GM21515 (cell line): ENCODE data around the gene APBB2.
"Not testable (repeated sequence)": the region's sequence is repeated elsewhere in the genome, so short reads cannot be mapped to it uniquely, and the experiment has no call there.

Source experiments
- ATAC-seq: cut with Tn5 transposase; IDR thresholded peaks from one replicate; pipeline ENCODE4 v1.9.1; 2021; ENCODE audit not compliant: unreplicated experiment

The APBB2 gene

DNA sequence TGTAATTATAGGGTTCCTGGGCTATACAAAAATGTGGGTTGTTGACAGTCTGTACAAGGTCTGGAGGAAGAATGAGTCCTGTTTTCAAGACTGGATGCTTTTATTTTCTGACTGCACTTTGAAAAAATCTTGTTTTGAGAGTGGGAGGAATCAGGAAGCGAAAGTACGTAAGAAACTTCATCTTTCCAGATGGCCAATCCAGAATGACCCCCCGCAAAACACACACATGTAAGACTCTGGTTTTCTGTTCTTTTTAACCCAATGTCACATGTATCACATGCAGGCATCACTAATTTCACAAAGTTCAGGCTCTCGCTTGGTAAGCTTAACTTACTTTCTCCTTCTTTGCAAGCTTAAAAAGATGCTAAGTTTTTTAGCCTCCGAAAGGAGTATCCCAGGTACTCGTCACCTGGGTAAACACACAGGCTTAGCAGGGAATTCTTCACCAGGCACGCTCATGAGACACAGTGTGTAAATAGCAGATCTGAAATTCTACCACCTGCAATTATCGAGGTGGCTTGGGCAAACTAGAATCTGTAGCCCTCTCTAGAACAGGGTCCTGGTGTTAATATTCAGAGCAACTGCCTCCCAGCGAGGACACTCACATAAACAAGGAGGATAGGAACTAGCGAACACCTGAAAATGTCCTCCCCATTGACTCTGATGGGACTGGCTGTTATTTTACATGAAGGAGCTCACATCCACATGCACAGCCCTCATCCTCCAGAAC, 373.9 kb downstream of the APBB2 start:
- no peak for ATAC-seq

DNA sequence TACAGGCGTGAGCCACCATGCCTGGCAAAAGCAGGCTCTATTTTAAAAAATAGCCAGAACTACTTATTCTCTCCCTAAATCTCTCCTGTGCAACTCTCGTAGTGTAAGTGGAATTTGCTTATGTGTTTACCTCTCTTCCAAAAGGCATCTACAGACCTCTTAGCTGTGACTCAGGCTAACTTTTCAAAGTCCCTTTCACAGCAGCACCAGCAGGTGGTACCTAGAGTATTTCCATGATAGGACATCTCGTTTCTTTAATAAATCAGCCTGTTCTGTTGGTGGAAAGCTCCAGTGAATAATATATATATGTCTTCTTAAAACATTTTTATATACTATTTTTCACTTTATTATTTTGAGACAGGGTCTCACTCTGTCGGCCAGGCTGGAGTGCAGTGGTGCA, 375.6 kb downstream of the APBB2 start:
- no peak for ATAC-seq

DNA sequence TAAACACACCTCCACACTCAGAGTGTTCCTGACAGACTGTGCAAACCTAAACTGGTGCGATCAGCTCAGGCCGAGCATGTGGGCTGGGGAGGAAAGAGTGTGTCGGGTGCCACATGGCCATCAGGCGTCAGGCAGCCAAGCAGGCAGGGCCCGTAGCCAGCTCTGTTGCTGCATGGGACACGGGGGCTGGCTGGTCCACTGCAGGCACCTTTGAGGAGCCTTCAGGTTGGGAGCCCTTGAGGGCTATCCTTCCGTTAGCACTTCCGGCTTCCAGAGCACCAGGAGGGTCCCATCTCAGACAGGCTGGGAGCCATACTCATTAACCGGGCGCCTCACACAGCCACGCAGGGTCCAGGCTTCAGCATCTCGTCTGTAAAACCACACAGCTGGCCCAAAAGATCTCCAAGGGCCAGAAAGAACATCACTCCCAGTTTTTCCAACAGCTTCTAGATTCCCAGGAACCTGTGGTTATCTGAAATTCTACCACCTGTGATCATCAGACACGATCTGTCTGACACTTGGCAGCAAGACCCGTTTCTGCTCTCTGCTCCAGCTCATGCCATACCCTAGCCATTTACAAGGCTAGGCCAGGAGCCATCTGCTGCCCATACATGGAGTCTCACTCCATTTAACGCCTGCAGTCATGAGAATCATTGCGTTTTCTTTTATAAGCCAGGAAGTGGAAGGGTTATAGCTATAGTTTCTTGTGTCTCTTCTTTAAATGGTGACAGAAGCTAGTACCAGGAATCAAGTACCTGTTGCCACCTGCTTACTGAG, 377.1 kb downstream of the APBB2 start:
- no peak for ATAC-seq

DNA sequence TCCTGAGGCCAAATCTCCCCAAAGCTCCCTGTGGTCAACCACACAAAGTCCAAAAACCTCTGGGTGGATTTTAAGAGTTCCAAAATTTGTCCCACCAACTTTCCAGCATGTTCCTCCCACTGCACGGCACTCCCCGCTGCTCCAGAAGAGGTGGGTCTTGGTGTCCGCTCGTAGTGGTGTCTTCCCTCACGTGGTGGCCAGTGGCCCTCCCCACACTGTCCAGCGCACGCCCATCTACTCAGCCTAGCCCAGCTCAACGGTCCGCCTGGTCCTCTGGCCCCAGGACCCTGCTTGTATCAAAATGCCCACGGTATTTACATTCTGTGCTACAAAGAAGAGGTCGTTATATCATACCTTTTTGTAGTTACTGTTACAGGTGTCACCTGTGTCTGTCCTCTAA, 381.1 kb downstream of the APBB2 start:
- ATAC-seq: no peak

DNA sequence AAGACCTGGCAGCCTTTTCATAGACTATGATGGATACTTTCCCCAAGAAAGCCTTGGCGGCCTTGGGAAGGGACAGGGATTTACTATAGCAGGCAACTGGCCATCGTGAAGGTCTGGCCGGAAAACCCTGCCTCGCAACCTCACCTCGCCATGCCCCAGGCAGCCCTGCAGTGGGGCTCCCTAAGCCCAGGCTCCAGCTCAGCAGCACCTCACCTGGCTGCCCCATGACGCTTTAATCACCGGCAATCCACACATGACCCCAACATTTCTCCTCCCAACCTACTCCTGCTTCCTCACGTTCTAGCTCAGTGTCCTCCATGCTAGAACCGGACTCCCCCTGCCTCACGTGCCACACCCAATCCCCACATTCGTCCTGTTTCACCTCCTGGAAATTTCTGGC, 382.2 kb downstream of the APBB2 start:
- ATAC-seq: no peak

DNA sequence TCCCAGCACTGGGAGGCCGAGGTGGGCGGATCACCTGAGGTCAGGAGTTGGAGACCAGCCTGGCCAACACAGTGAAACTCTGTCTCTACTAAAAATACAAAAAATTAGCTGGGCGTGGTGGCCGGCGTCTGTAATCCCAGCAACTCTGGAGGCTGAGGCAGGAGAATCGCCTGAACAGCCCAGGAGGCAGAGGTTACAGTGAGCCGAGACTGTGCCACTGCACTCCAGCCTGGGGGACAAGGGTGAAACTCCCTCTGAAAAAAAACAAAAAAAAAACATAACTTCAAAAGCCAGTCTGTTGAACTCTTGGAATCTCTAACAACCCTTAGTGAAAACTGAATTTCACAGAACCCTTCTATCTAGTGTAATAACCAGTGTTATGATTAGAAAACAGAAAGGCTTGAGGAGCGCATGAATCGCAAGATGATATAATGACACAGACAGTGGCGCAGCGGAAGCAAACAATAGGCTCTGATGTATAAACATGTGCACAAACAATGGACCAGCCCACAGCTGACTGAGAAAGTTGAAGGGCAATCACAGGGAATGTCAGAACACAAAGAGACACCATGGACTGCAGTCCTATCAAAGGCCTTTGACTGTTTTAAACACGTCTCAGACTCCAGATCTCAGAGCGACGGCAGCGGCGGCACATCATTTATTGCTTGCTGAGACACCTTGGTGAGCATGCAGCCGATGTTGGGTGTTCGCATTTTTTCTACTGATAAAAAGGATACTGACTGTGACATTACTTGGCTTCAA, 383.0 kb downstream of the APBB2 start:
- ATAC-seq: no peak

DNA sequence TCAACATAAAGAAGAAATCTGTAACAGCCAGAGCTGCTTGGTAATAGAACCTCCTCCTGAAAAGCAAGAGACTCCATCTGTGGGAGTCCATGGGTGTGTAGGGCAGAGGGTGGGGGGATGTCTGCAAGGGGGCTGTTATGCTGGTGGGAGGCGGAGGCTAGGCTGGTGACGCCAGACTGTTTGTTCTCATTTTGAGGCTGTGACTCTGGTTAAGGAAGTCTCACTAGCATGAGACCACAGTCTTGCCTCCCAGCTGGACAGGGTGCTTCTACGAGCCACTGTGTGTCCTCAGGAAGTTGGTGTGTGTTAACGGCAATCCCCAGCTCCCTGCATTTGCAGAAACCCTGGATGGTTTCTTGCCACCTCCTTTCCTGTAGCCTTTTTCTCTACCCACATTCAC, 384.8 kb downstream of the APBB2 start:
- no peak for ATAC-seq

DNA sequence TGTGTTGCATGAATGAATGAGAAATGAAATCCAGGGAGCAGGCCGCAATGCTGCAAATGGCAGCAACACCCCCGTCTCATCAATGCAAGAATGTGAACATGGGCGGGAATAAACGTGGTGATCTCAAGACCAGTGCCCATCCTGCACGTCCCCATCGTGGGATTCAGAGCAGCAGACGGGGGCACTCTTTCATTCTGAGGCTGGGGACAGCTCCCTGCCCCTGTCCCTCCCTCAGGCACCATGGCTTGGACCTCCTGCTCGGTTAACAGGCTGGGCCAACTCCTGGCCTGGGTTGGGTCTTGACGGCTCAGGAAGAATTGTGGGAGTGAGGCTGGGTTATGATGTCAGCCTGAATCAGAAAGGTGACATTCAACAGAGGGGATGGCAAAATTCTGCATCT, 385.7 kb downstream of the APBB2 start:
- ATAC-seq: no peak

DNA sequence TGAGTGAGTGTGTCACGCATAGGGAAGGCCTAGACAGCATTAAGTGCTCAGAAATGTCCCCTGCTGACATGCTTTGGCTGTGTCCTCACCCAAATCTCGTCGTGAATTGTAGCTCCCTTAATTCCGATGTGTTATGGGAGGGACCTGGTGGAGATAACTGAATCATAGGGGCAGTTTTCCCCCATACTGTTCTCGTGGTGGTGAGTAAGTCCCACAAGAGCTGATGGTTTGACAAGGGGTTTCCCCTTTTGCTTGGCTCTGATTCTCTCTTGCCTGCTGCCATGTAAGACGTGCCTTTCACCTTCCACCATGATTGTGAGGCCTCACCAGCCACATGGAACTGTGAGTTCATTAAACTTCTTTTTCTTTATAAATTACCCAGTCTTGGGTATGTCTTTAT, 386.6 kb downstream of the APBB2 start:
- no peak for ATAC-seq

DNA sequence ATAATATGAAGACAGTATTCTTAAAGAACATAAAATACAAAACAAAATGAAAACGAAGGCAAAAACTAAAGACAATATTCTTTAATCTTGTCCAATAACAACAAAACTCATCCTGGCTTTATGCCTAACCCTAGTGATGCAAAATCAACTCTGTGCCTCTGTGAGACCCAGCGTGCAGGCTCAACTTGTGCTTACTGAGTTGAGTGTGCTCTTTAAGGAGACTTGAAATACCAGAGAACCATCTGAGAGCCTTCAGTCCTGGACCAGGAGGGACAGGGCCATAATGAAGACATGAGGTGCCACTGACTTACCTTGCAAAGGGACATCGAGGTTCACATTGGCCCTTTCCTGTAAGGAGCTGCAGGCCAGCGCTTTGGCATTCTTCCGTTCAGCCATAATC, 387.5 kb downstream of the APBB2 start:
- ATAC-seq: no peak

DNA sequence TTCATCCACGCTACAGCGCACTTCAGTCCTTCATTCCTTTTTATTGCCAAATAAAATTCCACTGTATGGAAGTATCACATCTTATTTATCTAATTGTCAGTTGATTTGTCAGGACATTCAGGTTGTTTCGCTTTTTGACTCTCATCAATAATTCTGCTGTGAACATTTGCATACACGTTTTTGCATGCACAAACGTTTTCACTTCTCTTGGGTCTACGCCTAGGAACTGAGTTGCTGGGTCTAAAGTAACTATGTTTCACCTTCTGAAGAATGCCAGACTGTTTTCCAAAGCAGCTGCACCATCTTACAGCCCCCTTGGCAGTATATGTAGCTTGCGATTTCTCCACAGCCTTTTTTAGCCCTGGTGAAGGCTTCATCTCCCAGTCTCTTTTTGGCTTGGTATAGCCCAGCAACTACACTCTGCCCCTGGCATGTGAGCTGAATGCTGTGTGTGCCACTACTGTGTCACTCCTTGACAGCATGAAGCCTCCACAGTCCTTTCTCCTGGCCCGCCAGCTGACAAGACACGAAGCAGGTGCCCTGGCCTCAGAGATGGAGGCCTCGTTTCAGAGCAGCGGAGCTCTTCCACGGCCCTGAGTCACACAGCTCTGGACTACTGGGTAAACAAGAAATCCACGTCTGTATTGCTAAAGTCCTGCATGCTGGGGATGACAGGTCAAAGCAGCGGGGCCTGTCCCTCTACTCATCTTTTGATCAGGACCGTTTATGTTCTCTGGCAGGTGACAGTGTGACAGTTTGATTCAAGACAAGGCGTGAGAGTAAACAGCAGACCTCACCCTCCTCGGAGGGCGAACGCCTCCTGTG, 389.1 kb downstream of the APBB2 start:
- ATAC-seq: no peak

DNA sequence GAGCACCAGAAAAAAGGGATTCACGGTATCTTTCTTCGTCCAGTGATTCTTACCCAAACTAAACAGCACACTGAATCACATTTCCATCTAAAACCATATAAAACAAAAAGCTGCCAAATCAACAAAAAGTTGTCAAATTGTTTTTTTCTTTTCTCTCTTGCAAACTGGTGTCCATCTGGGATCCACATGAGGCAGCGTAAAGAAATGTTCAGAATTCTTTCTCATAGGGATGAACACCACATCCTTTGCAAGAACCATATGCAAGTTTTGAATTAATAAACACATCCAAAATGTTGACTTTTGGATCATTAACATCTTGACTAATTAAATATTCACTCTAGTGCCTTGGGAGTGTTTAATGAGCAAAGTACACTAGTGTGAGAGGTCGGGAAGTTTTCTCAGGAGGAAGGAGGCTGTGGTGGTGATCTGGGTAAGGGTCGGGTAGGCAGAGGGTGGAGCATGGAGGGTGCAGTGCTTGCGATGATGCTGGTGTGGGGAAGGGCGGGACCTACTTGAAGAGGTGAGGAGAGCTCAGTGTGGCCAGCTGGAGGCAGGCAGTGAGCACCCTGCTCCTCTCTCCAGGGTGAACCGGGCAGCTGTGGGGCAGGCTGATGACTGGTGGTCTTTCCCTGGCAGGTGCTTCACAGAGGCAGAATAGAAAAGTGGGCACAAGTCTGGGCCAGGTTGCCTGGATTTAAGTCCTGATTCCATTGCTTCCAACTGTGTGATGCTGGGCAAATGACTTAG, 391.7 kb downstream of the APBB2 start:
- ATAC-seq: no peak

DNA sequence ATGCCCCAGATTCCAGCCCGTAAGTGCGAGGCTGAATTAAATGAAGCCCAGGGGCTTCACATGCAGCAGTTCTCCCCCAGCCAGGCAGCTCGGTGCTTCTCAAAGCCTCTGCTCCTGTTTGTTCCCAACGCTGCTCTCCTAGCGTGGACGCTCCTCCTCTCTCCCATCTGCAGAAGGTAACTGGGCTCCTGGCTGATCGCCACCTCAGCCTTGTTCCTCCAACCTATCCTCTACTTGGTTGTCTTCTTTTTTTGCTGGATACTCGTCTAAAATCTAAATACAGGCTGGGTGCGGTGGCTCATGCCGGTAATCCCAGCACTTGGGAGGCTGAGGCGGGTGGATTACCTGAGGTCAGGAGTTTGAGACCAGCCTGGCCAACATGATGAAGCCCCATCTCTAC, 394.2 kb downstream of the APBB2 start:
- ATAC-seq: no peak

DNA sequence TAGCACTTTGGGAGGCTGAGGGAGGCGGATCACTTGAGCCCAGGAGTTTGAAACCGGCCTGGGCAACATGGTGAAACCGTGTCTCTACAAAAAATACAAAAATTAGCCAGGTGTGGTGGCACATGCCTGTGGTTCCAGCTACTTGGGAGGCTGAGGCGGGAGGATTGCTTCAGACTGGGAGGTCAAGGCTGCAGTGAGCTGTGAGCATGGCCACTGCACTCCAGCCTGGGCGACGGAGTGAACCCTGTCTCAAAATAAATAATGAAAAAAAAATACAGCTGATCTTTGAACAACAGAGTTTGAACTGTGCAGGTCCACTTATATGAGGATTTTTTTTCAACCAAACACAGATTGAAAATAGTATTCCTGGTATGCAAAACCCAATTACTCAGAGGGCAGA, 397.2 kb downstream of the APBB2 start:
- not testable (repeated sequence) for ATAC-seq

DNA sequence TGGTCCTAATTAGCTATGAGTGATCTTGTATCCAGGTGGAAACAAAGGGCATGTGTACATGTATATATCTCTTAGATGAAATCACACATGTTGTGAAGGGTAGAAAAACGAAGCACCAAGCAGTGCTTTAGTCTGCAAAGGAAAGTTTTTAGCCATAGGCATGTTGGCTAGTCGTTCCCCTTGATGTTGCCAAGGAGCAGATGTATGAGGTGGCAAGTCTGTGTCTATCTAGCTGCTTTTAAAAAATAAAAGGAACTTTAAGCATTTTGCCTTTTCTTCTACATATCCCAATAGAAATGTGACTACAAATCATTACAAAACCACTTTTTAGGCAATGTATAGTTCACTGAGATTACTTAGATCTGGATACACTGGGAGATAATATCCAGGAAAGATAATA, 401.5 kb downstream of the APBB2 start:
- ATAC-seq: no peak

DNA sequence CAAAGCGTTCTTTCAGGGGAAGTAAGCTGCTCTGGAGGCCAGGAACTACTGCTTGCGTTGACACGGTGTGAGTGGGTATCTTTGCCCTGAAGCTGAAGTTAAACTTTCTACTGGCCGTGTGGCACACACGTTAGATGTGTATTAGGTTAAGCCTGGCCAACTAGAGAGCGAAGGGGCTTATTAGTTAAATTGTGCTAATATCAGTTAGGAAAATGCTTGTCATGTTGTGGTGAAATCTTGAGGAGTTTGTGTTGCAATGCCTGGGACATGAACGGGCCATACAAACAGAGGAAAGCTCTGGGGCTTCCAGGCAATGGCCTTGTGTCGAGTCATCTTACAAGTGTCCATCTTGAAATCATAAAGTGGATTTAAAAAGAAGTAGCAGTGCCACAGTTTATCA, 402.0 kb downstream of the APBB2 start:
- no peak for ATAC-seq

DNA sequence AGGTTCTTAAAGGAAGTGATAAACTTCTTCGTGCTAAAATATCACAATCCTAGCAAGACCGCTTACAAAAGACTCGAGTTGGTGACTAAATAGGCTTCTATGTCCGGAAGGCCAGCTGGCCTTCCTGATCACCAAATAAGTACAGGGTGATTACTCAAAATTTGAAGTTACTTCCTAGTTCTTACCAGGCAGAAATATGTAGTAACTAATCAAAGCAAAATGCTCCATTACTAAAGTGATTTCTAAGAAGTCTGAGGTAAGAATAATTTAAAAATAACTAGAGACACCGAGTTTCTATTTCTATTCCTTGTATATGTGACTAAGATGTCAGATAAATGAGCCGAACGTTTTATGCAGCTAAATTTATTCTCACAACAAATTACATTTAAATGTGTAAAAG, 402.4 kb downstream of the APBB2 start:
- no peak for ATAC-seq

DNA sequence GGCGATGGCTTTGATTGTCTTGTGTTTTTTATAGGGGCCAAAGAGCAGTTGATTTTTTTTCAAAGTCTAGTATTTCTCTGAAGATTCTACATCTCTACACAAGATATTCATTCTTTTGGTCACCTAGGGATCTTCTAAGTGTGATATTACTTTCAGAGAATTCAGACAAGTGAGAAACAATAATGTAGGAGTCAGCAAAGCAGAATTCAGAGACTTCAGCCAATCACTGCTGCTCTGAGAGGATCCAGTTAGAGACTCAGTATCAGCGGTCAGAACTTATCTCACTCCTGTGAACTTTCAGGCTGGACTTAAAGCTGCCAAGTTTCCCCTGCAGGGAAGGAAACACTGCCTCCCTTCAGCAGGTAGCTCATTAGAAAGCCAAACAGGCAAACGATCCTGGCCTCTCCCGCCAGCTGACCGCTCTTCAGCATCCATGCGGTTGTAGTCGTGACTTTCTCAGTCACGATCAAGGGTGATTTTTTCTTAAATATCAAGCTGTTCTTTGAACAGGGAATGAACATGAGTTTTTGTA, 405.4 kb downstream of the APBB2 start:
- no peak for ATAC-seq

DNA sequence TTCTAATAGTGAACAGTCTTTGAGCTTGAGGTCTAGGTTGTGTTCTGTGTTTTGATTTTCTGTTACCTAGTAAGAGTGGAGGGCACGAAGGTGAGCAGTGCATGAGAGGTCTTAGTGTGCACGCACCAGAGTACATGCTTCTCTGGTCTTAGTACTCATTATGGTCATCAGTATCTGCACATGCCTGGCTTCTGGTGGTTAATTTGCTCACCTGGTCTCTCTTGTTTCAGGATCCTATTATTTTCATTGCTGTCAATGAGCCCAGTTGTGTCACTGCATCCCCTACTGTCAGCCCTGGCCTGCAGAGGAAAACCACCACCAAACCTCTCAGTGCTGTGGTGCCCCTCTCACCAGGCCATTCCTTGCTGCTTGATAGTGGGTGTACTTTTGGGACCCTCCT, 409.7 kb downstream of the APBB2 start:
- ATAC-seq: no peak

DNA sequence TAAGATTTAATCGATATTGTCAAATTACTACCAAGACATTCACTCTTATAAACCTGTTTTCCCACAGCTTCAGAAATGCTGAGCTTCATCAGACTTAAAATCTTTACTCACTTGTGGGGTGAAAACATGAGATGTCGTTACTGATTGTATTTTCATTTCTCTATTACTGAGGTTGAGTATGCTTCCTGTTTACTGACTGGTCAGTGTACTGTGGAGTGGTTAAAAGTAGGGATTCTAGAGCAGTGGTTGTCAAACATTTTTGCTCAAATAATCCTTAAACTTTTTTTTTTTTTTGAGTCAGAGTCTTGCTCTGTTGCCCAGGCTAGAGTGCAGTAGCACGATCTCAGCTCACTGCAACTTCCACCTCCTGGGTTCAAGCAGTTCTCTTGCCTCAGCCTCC, 414.3 kb downstream of the APBB2 start:
- ATAC-seq: peak; percentile 89
